OCI-LY7 (cell line): Measurements from ENCODE around the gene TFPT.

Experiments
- EZH2phosphoT487 ChIP-seq: fragments of 200-600 bp; sonication (generic); IDR thresholded peaks from 2 replicates; pipeline ENCODE4 v1.6.1; 2018; ENCODE audit warnings: low read depth, borderline replicate concordance, mild to moderate bottlenecking, mixed run types, antibody characterized with exemption, low read length, moderate library complexity, mixed read lengths
- TF ChIP-seq, protein P1 (sequence below): fragments of 200-600 bp; sonication (generic); conservative IDR thresholded peaks from 2 replicates; pipeline ENCODE4 v1.5.1; 2014; ENCODE audit warnings: mild to moderate bottlenecking, antibody characterized with exemption, low read length, moderate library complexity, mixed read lengths

GRCh38 chr19:54152878-54153524 lies 37.5 kb upstream of the TFPT start:
- TF ChIP-seq, protein P1, sequence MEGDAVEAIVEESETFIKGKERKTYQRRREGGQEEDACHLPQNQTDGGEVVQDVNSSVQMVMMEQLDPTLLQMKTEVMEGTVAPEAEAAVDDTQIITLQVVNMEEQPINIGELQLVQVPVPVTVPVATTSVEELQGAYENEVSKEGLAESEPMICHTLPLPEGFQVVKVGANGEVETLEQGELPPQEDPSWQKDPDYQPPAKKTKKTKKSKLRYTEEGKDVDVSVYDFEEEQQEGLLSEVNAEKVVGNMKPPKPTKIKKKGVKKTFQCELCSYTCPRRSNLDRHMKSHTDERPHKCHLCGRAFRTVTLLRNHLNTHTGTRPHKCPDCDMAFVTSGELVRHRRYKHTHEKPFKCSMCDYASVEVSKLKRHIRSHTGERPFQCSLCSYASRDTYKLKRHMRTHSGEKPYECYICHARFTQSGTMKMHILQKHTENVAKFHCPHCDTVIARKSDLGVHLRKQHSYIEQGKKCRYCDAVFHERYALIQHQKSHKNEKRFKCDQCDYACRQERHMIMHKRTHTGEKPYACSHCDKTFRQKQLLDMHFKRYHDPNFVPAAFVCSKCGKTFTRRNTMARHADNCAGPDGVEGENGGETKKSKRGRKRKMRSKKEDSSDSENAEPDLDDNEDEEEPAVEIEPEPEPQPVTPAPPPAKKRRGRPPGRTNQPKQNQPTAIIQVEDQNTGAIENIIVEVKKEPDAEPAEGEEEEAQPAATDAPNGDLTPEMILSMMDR, result no peak
- no peak for TF ChIP-seq EZH2phosphoT487
